Measurements from ENCODE around the gene CFLAR.

CFLAR gene

GRCh38 chr2:201108341-201108740 is 7.6 kb upstream of the CFLAR start:
- no peaks in the 10 kb centered on the region for H3F3A ChIP-seq (ENCODE audit: insufficient read depth, low read length)
- no peak for DNase-seq
- no peak overlapping the region for H3K4me2 ChIP-seq (ENCODE audit: low read depth, low read length)
- H2AFZ ChIP-seq (ENCODE audit: low read length): no peak overlapping the region
- H3K4me3 ChIP-seq (ENCODE audit: low read length): no peak overlapping the region
- H3K27ac ChIP-seq (ENCODE audit: low read length): no peak overlapping the region
- H3K9ac ChIP-seq (ENCODE audit: low read length): no peak overlapping the region
- TF ChIP-seq EZH2phosphoT487 (IDR thresholded peaks at IDR 0.05; ENCODE audit: low read length) (no peak), EZH2 (optimal IDR thresholded peaks at IDR 0.05; ENCODE audit: low read depth, low read length) (no peak), CTCF (IDR thresholded peaks at IDR 0.05; ENCODE audit: low read length) (no peak)
- no peaks in the 10 kb centered on the region for H3K27me3 ChIP-seq (replicated peaks; ENCODE audit: insufficient read depth, low read length)
- no peaks in the 10 kb centered on the region for H3K79me2 ChIP-seq (ENCODE audit: low read length)
- no peaks in the 10 kb centered on the region for H3K4me1 ChIP-seq (ENCODE audit: low read length)
- H4K20me1 ChIP-seq (ENCODE audit: insufficient read depth, low read length): no peaks in the 10 kb centered on the region
- no peaks in the 10 kb centered on the region for H3K9me2 ChIP-seq (replicated peaks; ENCODE audit: insufficient read depth, low read length)
- no peaks in the 10 kb centered on the region for H3K36me3 ChIP-seq (replicated peaks; ENCODE audit: insufficient read depth, low read length)
- no peaks in the 10 kb centered on the region for H3K9me3 ChIP-seq (replicated peaks; ENCODE audit: insufficient read depth, low read length)

- Histone ChIP-seq H3K4me3 (ENCODE audit: low read length) (no peak overlapping the region), H3K36me3 (replicated peaks; ENCODE audit: insufficient read depth, low read length) (no peaks in the 10 kb centered on the region), H2AFZ (ENCODE audit: low read length) (no peak overlapping the region), H3K9ac (ENCODE audit: low read length) (no peak overlapping the region), H3K9me3 (replicated peaks; ENCODE audit: insufficient read depth, low read length) (no peaks in the 10 kb centered on the region), H3K9me2 (replicated peaks; ENCODE audit: insufficient read depth, low read length) (no peaks in the 10 kb centered on the region), H3K79me2 (ENCODE audit: low read length) (no peaks in the 10 kb centered on the region), H3K27ac (ENCODE audit: low read length) (no peak overlapping the region), H3F3A (ENCODE audit: insufficient read depth, low read length) (no peaks in the 10 kb centered on the region), H3K4me1 (ENCODE audit: low read length) (no peaks in the 10 kb centered on the region), H4K20me1 (ENCODE audit: insufficient read depth, low read length) (no peaks in the 10 kb centered on the region), H3K27me3 (replicated peaks; ENCODE audit: insufficient read depth, low read length) (no peaks in the 10 kb centered on the region), H3K4me2 (ENCODE audit: low read depth, low read length) (no peak overlapping the region)
- TF ChIP-seq CTCF (IDR thresholded peaks at IDR 0.05; ENCODE audit: low read length) (no peak), EZH2phosphoT487 (IDR thresholded peaks at IDR 0.05; ENCODE audit: low read length) (no peak), EZH2 (optimal IDR thresholded peaks at IDR 0.05; ENCODE audit: low read depth, low read length) (no peak)
- DNase-seq: no peak
Measured at GRCh38 chr2:201109186-201109585, 6.8 kb upstream of the CFLAR start.

- TF ChIP-seq CTCF (IDR thresholded peaks at IDR 0.05; ENCODE audit: low read length): no peak
- no peak for TF ChIP-seq EZH2 (optimal IDR thresholded peaks at IDR 0.05; ENCODE audit: low read depth, low read length)
- no peak for TF ChIP-seq EZH2phosphoT487 (IDR thresholded peaks at IDR 0.05; ENCODE audit: low read length)
- Histone ChIP-seq H3K9me3 (replicated peaks; ENCODE audit: insufficient read depth, low read length) (no peaks in the 10 kb centered on the region), H3K4me2 (ENCODE audit: low read depth, low read length) (no peak overlapping the region), H3K4me3 (ENCODE audit: low read length) (no peak overlapping the region), H3K9ac (ENCODE audit: low read length) (no peak overlapping the region), H4K20me1 (ENCODE audit: insufficient read depth, low read length) (no peaks in the 10 kb centered on the region), H3K79me2 (ENCODE audit: low read length) (peaks cover 9% of the 10 kb centered on the region; the same call in 1 of the 2 replicates), H2AFZ (ENCODE audit: low read length) (no peak overlapping the region), H3F3A (ENCODE audit: insufficient read depth, low read length) (peaks cover 10% of the 10 kb centered on the region), H3K36me3 (replicated peaks; ENCODE audit: insufficient read depth, low read length) (no peaks in the 10 kb centered on the region), H3K27me3 (replicated peaks; ENCODE audit: insufficient read depth, low read length) (no peaks in the 10 kb centered on the region), H3K4me1 (ENCODE audit: low read length) (peaks cover 10% of the 10 kb centered on the region; the same call in 1 of the 2 replicates), H3K27ac (ENCODE audit: low read length) (no peak overlapping the region), H3K9me2 (replicated peaks; ENCODE audit: insufficient read depth, low read length) (no peaks in the 10 kb centered on the region)
- DNase-seq: no peak
Measured at GRCh38 chr2:201110615-201111014, 5.3 kb upstream of the CFLAR start.
